Neural progenitor cell (in vitro differentiated cells): Measurements from ENCODE around the gene RUFY4. TPM values are rescaled to one million over a fixed set of nuclear protein-coding genes. Genes with fewer than 3 reads are reported as not detected.

ENCODE experiments used
- DNase-seq: peaks from one replicate; pipeline ENCODE4 v3.0.0-alpha.2; 2016; ENCODE audit warnings: low spot score
- H2AFZ ChIP-seq: fragments of 200-600 bp; sonication (generic); replicated peaks from 2 replicates; pipeline ENCODE4 v1.6.1; 2016; ENCODE audit warnings: antibody characterized with exemption
- H3F3A ChIP-seq: fragments of 200-600 bp; sonication (generic); 2 replicates; pipeline ENCODE4 v1.6.1; 2016; ENCODE audit warnings: antibody characterized with exemption, low read depth
- H3K27ac ChIP-seq: fragments of 200-600 bp; sonication (generic); 2 replicates; pipeline ENCODE4 v1.5.1; 2016; ENCODE audit warnings: mild to moderate bottlenecking
- H3K27me3 ChIP-seq: fragments of 200-600 bp; sonication (generic); 2 replicates; pipeline ENCODE4 v1.6.1; 2016; ENCODE audit warnings: mild to moderate bottlenecking, moderate library complexity
- H3K36me3 ChIP-seq: fragments of 200-600 bp; sonication (generic); 2 replicates; pipeline ENCODE4 v1.5.1; 2016
- H3K4me1 ChIP-seq: fragments of 200-600 bp; sonication (generic); 2 replicates; pipeline ENCODE4 v1.6.1; 2016; ENCODE audit warnings: mixed run types
- H3K4me2 ChIP-seq: fragments of 200-600 bp; sonication (generic); 2 replicates; pipeline ENCODE4 v1.6.1; 2016
- H3K4me3 ChIP-seq: fragments of 200-600 bp; sonication (generic); 2 replicates; pipeline ENCODE4 v1.5.1; 2016
- H3K79me2 ChIP-seq: fragments of 200-600 bp; sonication (generic); 2 replicates; pipeline ENCODE4 v1.6.1; 2016; ENCODE audit warnings: low read depth
- H3K9ac ChIP-seq: fragments of 200-600 bp; sonication (generic); 2 replicates; pipeline ENCODE4 v1.6.1; 2016
- H3K9me3 ChIP-seq: fragments of 200-600 bp; sonication (generic); 2 replicates; pipeline ENCODE4 v1.5.1; 2016; ENCODE audit warnings: low read depth
- H4K20me1 ChIP-seq: fragments of 200-600 bp; sonication (generic); 2 replicates; pipeline ENCODE4 v1.6.1; 2016; ENCODE audit warnings: low read depth
- H3K27ac Mint-ChIP-seq: 3 replicates; pipeline ENCODE4 v1.8.0; 2021; ENCODE audit warnings: mixed read lengths
- H3K27me3 Mint-ChIP-seq: 2 replicates; pipeline ENCODE4 v1.8.0; 2022; ENCODE audit warnings: low read depth, mild to moderate bottlenecking, inconsistent platforms, moderate library complexity, mixed read lengths; ENCODE audit not compliant: insufficient read depth
- H3K36me3 Mint-ChIP-seq: 3 replicates; pipeline ENCODE4 v1.8.0; 2021; ENCODE audit warnings: mixed read lengths
- H3K4me1 Mint-ChIP-seq: 3 replicates; pipeline ENCODE4 v1.8.0; 2021; ENCODE audit warnings: mixed read lengths
- H3K4me3 Mint-ChIP-seq: 3 replicates; pipeline ENCODE4 v1.8.0; 2021; ENCODE audit warnings: mild to moderate bottlenecking, moderate library complexity, mixed read lengths
- H3K9me3 Mint-ChIP-seq: 3 replicates; pipeline ENCODE4 v1.8.0; 2020; ENCODE audit warnings: mixed read lengths
- EZH2 ChIP-seq: fragments of 200-600 bp; sonication (generic); IDR thresholded peaks from 2 replicates; pipeline ENCODE4 v1.6.1; 2017; ENCODE audit warnings: antibody characterized with exemption, mild to moderate bottlenecking, moderate library complexity
- EZH2phosphoT487 ChIP-seq: fragments of 200-600 bp; sonication (generic); IDR thresholded peaks from 2 replicates; pipeline ENCODE4 v1.6.1; 2017; ENCODE audit warnings: antibody characterized with exemption
- total RNA-seq: library from RNA; depleted of rRNA; stranded (reverse); fragments of >200 nt; gene quantifications from 2 replicates; pipeline ENCODE4 v1.2.3, GENCODE V29; 2015; ENCODE audit warnings: low replicate concordance
- TF ChIP-seq, protein P1 (sequence below): fragments of 200-600 bp; sonication (generic); IDR thresholded peaks from 2 replicates; pipeline ENCODE4 v1.5.1; 2017; ENCODE audit warnings: antibody characterized with exemption, mild to moderate bottlenecking

The RUFY4 gene
- total RNA-seq, 1 donor from 2014 or later = not detected

GRCh38 chr2:218071218-218071937 lies 2.3 kb downstream of the RUFY4 start:
- H3K4me1 Mint-ChIP-seq = peaks cover 3% of the 10 kb centered on the region
- no peaks in the 10 kb centered on the region for H4K20me1 ChIP-seq
- H3K27me3 ChIP-seq = peaks cover 24% of the 10 kb centered on the region
- H3K9me3 Mint-ChIP-seq = no peaks in the 10 kb centered on the region
- H3K27ac ChIP-seq = no peak overlapping the region
- no peak for DNase-seq
- no peak overlapping the region for H3K4me3 ChIP-seq
- no peaks in the 10 kb centered on the region for H3K9me3 ChIP-seq
- TF ChIP-seq EZH2phosphoT487 (no peak), EZH2 (no peak)
- TF ChIP-seq, protein P1, sequence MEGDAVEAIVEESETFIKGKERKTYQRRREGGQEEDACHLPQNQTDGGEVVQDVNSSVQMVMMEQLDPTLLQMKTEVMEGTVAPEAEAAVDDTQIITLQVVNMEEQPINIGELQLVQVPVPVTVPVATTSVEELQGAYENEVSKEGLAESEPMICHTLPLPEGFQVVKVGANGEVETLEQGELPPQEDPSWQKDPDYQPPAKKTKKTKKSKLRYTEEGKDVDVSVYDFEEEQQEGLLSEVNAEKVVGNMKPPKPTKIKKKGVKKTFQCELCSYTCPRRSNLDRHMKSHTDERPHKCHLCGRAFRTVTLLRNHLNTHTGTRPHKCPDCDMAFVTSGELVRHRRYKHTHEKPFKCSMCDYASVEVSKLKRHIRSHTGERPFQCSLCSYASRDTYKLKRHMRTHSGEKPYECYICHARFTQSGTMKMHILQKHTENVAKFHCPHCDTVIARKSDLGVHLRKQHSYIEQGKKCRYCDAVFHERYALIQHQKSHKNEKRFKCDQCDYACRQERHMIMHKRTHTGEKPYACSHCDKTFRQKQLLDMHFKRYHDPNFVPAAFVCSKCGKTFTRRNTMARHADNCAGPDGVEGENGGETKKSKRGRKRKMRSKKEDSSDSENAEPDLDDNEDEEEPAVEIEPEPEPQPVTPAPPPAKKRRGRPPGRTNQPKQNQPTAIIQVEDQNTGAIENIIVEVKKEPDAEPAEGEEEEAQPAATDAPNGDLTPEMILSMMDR = no peak
- no peaks in the 10 kb centered on the region for H3F3A ChIP-seq
- no peak overlapping the region for H3K4me3 Mint-ChIP-seq
- no peaks in the 10 kb centered on the region for H3K79me2 ChIP-seq
- peaks cover 3% of the 10 kb centered on the region for H3K4me1 ChIP-seq
- H2AFZ ChIP-seq = no peak overlapping the region
- H3K4me2 ChIP-seq = no peak overlapping the region
- peaks cover 10% of the 10 kb centered on the region for H3K27me3 Mint-ChIP-seq
- no peaks in the 10 kb centered on the region for H3K36me3 ChIP-seq
- no peak overlapping the region for H3K9ac ChIP-seq
- H3K36me3 Mint-ChIP-seq = no peaks in the 10 kb centered on the region
- H3K27ac Mint-ChIP-seq = no peak overlapping the region

DNA sequence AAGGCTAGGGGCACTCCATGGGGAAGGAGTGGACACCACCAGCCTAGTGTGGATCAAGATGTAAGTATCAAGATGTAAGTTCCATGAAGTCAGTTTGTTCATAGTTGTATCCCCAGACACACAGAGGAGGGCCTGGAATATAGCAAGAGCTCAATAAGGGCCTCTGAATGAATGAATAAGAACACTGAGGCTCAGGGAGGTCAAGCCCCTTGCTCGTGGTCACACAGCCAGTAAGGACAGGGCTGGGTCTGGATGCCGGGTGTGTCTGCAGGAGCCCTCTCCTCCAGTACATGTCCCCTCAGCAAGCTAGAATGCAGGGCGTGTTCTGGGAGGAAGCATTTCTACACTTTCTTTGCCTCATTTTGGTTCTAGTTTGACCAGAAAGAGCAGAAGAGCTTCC lies 2.9 kb downstream of the RUFY4 start:
- Mint-ChIP-seq H3K27me3 (peaks cover 10% of the 10 kb centered on the region), H3K36me3 (no peaks in the 10 kb centered on the region), H3K27ac (no peak overlapping the region), H3K4me1 (peaks cover 3% of the 10 kb centered on the region), H3K9me3 (no peaks in the 10 kb centered on the region), H3K4me3 (peak overlapping the region; percentile 46)
- no peak overlapping the region for H3K4me2 ChIP-seq
- peaks cover 17% of the 10 kb centered on the region for H3K27me3 ChIP-seq
- no peaks in the 10 kb centered on the region for H3K9me3 ChIP-seq
- no peak overlapping the region for H3K4me3 ChIP-seq
- H3K79me2 ChIP-seq = no peaks in the 10 kb centered on the region
- H3K27ac ChIP-seq = no peak overlapping the region
- H3F3A ChIP-seq = no peaks in the 10 kb centered on the region
- no peaks in the 10 kb centered on the region for H4K20me1 ChIP-seq
- no peak overlapping the region for H2AFZ ChIP-seq
- TF ChIP-seq EZH2 (no peak), EZH2phosphoT487 (no peak)
- TF ChIP-seq, protein P1 = no peak
- H3K9ac ChIP-seq = no peak overlapping the region
- H3K4me1 ChIP-seq = peaks cover 3% of the 10 kb centered on the region
- no peak for DNase-seq
- no peaks in the 10 kb centered on the region for H3K36me3 ChIP-seq

- no peaks in the 10 kb centered on the region for H4K20me1 ChIP-seq
- no peaks in the 10 kb centered on the region for H3K9me3 ChIP-seq
- Mint-ChIP-seq H3K9me3 (no peaks in the 10 kb centered on the region), H3K27me3 (peaks cover 11% of the 10 kb centered on the region), H3K36me3 (no peaks in the 10 kb centered on the region), H3K27ac (no peak overlapping the region), H3K4me1 (peaks cover 3% of the 10 kb centered on the region), H3K4me3 (no peak overlapping the region)
- H3F3A ChIP-seq = no peaks in the 10 kb centered on the region
- no peak overlapping the region for H3K9ac ChIP-seq
- no peak overlapping the region for H3K27ac ChIP-seq
- no peaks in the 10 kb centered on the region for H3K79me2 ChIP-seq
- no peak overlapping the region for H2AFZ ChIP-seq
- H3K4me2 ChIP-seq = no peak overlapping the region
- H3K4me1 ChIP-seq = peaks cover 3% of the 10 kb centered on the region
- no peak for DNase-seq
- H3K27me3 ChIP-seq = peaks cover 12% of the 10 kb centered on the region
- no peak overlapping the region for H3K4me3 ChIP-seq
- no peaks in the 10 kb centered on the region for H3K36me3 ChIP-seq
- TF ChIP-seq EZH2phosphoT487 = no peak
- TF ChIP-seq, protein P1 = no peak
Observed at GRCh38 chr2:218072478-218073024, 3.5 kb downstream of the RUFY4 start.
